SK-N-SH (cell line): ENCODE measurements around the gene NCAM1. TPM values are rescaled to one million over a fixed set of nuclear protein-coding genes. Genes with fewer than 3 reads are reported as not detected.

Experiments
- CTCF ChIA-PET: fragments of 300-600, 350-600 bp; formaldehyde crosslinking; extraction: SDS; loops from one replicate; lab custom pipeline; 2021; lab: Yijun Ruan, JAX
- POLR2A ChIA-PET: fragments of 350-600 bp; sonication (Branson Sonifier 250); formaldehyde crosslinking; extraction: SDS; loops from one replicate; lab custom pipeline; 2020; ENCODE audit warnings: antibody characterized with exemption, inconsistent platforms; lab: Yijun Ruan, JAX
- DNase-seq: peaks from one replicate; pipeline ENCODE4 v3.0.0; 2012
- H2AFZ ChIP-seq: fragments of 200-600 bp; sonication (generic); 2 replicates; pipeline ENCODE4 v1.8.1; 2016; ENCODE audit warnings: antibody characterized with exemption, mild to moderate bottlenecking, low read depth
- H3F3A ChIP-seq: fragments of 200-600 bp; sonication (generic); replicated peaks from 2 replicates; pipeline ENCODE3; 2016; ENCODE audit warnings: antibody characterized with exemption, mild to moderate bottlenecking; ENCODE audit not compliant: insufficient read depth
- H3K27ac ChIP-seq, 2 experiments: fragments of 200-500 bp in 1 of 2; fragments of 200-600 bp in 1 of 2; sonication (Bioruptor generic) in 1 of 2; sonication (generic), shearing (Covaris generic) in 1 of 2; 2 replicates each; pipeline versions ENCODE4 v1.5.1 to v1.6.1; 2014 to 2016; ENCODE audit warnings: low read depth in 2 of 2, inconsistent platforms in 1 of 2, low read length in 1 of 2, mild to moderate bottlenecking in 1 of 2, mixed read lengths in 1 of 2
- H3K27me3 ChIP-seq: fragments of 200-600 bp; sonication (generic), shearing (Covaris generic); 2 replicates; pipeline ENCODE4 v1.6.1; 2016; ENCODE audit warnings: mixed run types; ENCODE audit not compliant: insufficient read depth
- H3K36me3 ChIP-seq, 2 experiments: fragments of 200-500 bp in 1 of 2; fragments of 200-600 bp in 1 of 2; sonication (Bioruptor generic) in 1 of 2; sonication (generic) in 1 of 2; replicated peaks in 1 of 2; 2 replicates each; pipeline versions ENCODE3 to v1.5.1; 2014 to 2016; ENCODE audit warnings: low read length in 1 of 2, mild to moderate bottlenecking in 1 of 2; ENCODE audit not compliant: insufficient read depth in 2 of 2, control insufficient read depth in 1 of 2
- H3K4me1 ChIP-seq, 2 experiments: fragments of 200-500 bp in 1 of 2; fragments of 200-600 bp in 1 of 2; sonication (Bioruptor generic) in 1 of 2; sonication (generic), shearing (Covaris generic) in 1 of 2; 2 replicates each; pipeline versions ENCODE4 v1.5.1 to v1.6.1; 2014 to 2016; ENCODE audit warnings: low read depth in 1 of 2, low read length in 1 of 2, mixed run types in 1 of 2; ENCODE audit not compliant: insufficient read depth in 2 of 2, control insufficient read depth in 1 of 2
- H3K4me2 ChIP-seq: fragments of 200-600 bp; sonication (generic), shearing (Covaris generic); 2 replicates; pipeline ENCODE4 v1.6.1; 2017; ENCODE audit warnings: mixed run types
- H3K4me3 ChIP-seq, 2 experiments: fragments of 200-500 bp in 1 of 2; fragments of 200-600 bp in 1 of 2; sonication (Bioruptor generic) in 1 of 2; sonication (generic), shearing (Covaris generic) in 1 of 2; 2 replicates each; pipeline versions ENCODE4 v1.5.1 to v1.8.1; 2014 to 2016; ENCODE audit warnings: low read depth in 2 of 2, inconsistent platforms in 1 of 2, low read length in 1 of 2, mild to moderate bottlenecking in 1 of 2, mixed read lengths in 1 of 2, moderate library complexity in 1 of 2
- H3K79me2 ChIP-seq: fragments of 200-600 bp; sonication (generic); 2 replicates; pipeline ENCODE4 v1.8.1; 2017; ENCODE audit warnings: mild to moderate bottlenecking; ENCODE audit not compliant: insufficient read depth
- H3K9ac ChIP-seq: fragments of 200-600 bp; sonication (generic); 2 replicates; pipeline ENCODE4 v1.6.1; 2017; ENCODE audit warnings: mixed run types
- H3K9me2 ChIP-seq: fragments of 200-600 bp; sonication (generic); 2 replicates; pipeline ENCODE4 v1.6.1; 2017; ENCODE audit warnings: mixed run types
- H3K9me3 ChIP-seq: fragments of 200-600 bp; sonication (generic); 2 replicates; pipeline ENCODE4 v1.6.1; 2017; ENCODE audit warnings: mixed run types, mild to moderate bottlenecking, moderate library complexity
- H4K20me1 ChIP-seq: fragments of 200-600 bp; sonication (generic); 2 replicates; pipeline ENCODE4 v1.6.1; 2017; ENCODE audit warnings: mild to moderate bottlenecking, mixed run types; ENCODE audit not compliant: insufficient read depth
- CHD2 ChIP-seq: fragments of 150-350 bp; IDR thresholded peaks from 2 replicates; pipeline ENCODE4 v1.6.1; 2018; ENCODE audit warnings: low read length; ENCODE audit not compliant: partially characterized antibody
- ELF1 ChIP-seq: IDR thresholded peaks from 2 replicates; pipeline ENCODE4 v1.4.0; 2012
- FOSL2 ChIP-seq: IDR thresholded peaks from 2 replicates; pipeline ENCODE4 v1.4.0; 2012; ENCODE audit warnings: low read depth, mild to moderate bottlenecking, moderate library complexity, borderline replicate concordance
- FOXJ3 ChIP-seq: sonication (generic); formaldehyde crosslinking; IDR thresholded peaks from 2 replicates; pipeline ENCODE4 v1.5.1; 2020; ENCODE audit warnings: mild to moderate bottlenecking, missing genetic modification reagents
- GABPA ChIP-seq: IDR thresholded peaks from 2 replicates; pipeline ENCODE4 v1.4.0; 2012; ENCODE audit warnings: low read depth, mild to moderate bottlenecking
- MEF2A ChIP-seq: IDR thresholded peaks from 2 replicates; pipeline ENCODE4 v1.4.0; 2012; ENCODE audit warnings: low read depth, borderline replicate concordance
- MXI1 ChIP-seq: IDR thresholded peaks from 2 replicates; pipeline ENCODE4 v1.6.1; 2012; ENCODE audit warnings: mild to moderate bottlenecking, low read depth, low read length, improper control_type of control experiment
- NRF1 ChIP-seq: IDR thresholded peaks from 2 replicates; pipeline ENCODE4 v1.6.1; 2012; ENCODE audit warnings: low read depth, mild to moderate bottlenecking, low read length
- POLR2AphosphoS5 ChIP-seq: IDR thresholded peaks from 2 replicates; pipeline ENCODE4 v1.6.1; 2012; ENCODE audit warnings: low read depth, low read length
- RAD21 ChIP-seq: IDR thresholded peaks from 2 replicates; pipeline ENCODE4 v1.6.1; 2012; ENCODE audit warnings: mild to moderate bottlenecking, low read length
- RXRA ChIP-seq: IDR thresholded peaks from 2 replicates; pipeline ENCODE4 v1.4.0; 2012; ENCODE audit warnings: low read depth, mild to moderate bottlenecking, borderline replicate concordance
- TCF12 ChIP-seq: IDR thresholded peaks from 2 replicates; pipeline ENCODE4 v1.4.0; 2012
- TEAD4 ChIP-seq: IDR thresholded peaks from 2 replicates; pipeline ENCODE4 v1.4.0; 2012; ENCODE audit warnings: mild to moderate bottlenecking, borderline replicate concordance; ENCODE audit not compliant: insufficient read depth
- WGBS: methylation state at CpG from one replicate; pipeline ENCODE4 v1.1.6; 2017; ENCODE audit warnings: low lambda C conversion rate; 5-methylcytosine and 5-hydroxymethylcytosine counted together
- polyA plus RNA-seq, 3 experiments: library from polyadenylated mRNA; depleted of rRNA; stranded (reverse); fragments of >200 nt; gene quantifications; 2 replicates each; pipeline ENCODE4 v1.2.3, GENCODE V29; 2012
- TF ChIP-seq, protein P1 (sequence below): IDR thresholded peaks from 2 replicates; pipeline ENCODE4 v1.4.0; 2012; ENCODE audit warnings: low read depth
- TF ChIP-seq, protein P2 (sequence below): IDR thresholded peaks from 2 replicates; pipeline ENCODE4 v1.4.0; 2012; ENCODE audit warnings: low read depth, borderline replicate concordance
- TF ChIP-seq, protein P3 (sequence below): IDR thresholded peaks from 2 replicates; pipeline ENCODE4 v1.6.1; 2012; ENCODE audit warnings: mild to moderate bottlenecking, low read depth, low read length, moderate library complexity

The NCAM1 gene
- polyA plus RNA-seq, 1 of the 3 experiments (the other 2 are of a cell fraction), result 19.4 TPM

DNA sequence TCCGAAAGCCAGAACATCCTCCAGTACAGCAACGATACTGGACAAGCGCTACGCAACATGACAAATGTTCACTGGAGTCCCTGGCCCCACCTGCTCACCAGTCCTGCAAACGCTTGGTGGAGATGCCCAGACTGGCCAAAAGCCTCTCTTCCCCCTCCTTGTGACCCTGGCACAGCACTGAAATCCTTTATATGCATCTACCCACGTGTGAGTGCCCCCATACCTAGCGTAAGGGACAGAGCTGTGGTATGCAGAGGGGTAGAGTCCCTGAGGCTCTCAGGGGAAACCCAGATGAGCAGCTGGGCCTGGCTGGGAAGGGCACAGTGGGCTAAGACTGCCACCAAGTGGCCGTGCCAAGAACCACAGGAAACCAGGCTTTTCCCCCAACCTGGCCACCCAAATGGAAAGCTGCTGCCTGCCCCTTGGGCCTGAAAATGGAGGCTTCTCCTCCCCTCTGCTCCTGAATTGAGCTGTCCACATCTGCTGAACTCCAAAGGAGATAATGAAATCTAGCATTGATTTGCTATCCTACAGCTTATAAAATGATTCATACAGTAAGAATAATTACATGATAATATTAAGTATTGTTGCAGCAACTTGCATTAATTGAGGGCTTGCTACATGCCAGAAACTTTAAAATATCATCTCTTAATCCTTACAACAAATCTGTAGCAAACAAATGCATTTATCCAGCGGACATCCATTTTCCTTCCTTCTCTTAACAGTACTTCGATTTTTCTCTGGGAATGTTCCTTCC is 328.4 kb downstream of the NCAM1 start (continued):
- TF ChIP-seq RXRA (no peak), MEF2A (no peak), FOSL2 (no peak), RAD21 (peak; percentile 100), CHD2 (no peak), TEAD4 (no peak), FOXJ3 (CRISPR knock-in tag) (no peak), POLR2AphosphoS5 (no peak), MXI1 (0 out of 2 replicates have a peak, but pooled peaks have one; percentile 18), TCF12 (no peak)
- TF ChIP-seq, protein P1, sequence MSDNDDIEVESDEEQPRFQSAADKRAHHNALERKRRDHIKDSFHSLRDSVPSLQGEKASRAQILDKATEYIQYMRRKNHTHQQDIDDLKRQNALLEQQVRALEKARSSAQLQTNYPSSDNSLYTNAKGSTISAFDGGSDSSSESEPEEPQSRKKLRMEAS, result no peak
- TF ChIP-seq, protein P2, sequence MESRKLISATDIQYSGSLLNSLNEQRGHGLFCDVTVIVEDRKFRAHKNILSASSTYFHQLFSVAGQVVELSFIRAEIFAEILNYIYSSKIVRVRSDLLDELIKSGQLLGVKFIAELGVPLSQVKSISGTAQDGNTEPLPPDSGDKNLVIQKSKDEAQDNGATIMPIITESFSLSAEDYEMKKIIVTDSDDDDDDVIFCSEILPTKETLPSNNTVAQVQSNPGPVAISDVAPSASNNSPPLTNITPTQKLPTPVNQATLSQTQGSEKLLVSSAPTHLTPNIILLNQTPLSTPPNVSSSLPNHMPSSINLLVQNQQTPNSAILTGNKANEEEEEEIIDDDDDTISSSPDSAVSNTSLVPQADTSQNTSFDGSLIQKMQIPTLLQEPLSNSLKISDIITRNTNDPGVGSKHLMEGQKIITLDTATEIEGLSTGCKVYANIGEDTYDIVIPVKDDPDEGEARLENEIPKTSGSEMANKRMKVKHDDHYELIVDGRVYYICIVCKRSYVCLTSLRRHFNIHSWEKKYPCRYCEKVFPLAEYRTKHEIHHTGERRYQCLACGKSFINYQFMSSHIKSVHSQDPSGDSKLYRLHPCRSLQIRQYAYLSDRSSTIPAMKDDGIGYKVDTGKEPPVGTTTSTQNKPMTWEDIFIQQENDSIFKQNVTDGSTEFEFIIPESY, result no peak
- TF ChIP-seq, protein P3, sequence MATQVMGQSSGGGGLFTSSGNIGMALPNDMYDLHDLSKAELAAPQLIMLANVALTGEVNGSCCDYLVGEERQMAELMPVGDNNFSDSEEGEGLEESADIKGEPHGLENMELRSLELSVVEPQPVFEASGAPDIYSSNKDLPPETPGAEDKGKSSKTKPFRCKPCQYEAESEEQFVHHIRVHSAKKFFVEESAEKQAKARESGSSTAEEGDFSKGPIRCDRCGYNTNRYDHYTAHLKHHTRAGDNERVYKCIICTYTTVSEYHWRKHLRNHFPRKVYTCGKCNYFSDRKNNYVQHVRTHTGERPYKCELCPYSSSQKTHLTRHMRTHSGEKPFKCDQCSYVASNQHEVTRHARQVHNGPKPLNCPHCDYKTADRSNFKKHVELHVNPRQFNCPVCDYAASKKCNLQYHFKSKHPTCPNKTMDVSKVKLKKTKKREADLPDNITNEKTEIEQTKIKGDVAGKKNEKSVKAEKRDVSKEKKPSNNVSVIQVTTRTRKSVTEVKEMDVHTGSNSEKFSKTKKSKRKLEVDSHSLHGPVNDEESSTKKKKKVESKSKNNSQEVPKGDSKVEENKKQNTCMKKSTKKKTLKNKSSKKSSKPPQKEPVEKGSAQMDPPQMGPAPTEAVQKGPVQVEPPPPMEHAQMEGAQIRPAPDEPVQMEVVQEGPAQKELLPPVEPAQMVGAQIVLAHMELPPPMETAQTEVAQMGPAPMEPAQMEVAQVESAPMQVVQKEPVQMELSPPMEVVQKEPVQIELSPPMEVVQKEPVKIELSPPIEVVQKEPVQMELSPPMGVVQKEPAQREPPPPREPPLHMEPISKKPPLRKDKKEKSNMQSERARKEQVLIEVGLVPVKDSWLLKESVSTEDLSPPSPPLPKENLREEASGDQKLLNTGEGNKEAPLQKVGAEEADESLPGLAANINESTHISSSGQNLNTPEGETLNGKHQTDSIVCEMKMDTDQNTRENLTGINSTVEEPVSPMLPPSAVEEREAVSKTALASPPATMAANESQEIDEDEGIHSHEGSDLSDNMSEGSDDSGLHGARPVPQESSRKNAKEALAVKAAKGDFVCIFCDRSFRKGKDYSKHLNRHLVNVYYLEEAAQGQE, result no peak

DNA sequence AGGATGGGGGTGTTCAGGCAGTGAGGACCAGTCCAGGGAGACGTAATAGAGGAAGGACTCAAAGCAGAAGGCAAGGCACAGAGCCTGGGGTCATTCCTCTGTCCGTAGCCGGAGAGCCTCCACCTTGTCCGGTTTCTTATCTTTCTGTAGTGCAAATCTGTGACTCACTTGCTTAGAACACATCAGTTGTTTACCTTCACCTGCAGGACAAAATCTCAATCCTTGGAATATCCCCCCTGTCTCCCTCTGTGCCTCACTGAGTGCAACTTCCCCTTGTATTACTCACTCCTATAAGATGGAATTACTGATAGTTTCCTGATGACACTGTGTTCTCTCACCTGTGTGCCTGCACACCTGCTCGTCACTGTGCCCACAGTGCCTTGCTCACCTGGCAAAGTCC is 332.7 kb downstream of the NCAM1 start:
- H3K9ac ChIP-seq, result no peak overlapping the region
- 64% methylated on average over 5 of the region's 5 CpGs for WGBS
- no peak overlapping the region for H3K4me3 ChIP-seq
- no peaks in the 10 kb centered on the region for H3F3A ChIP-seq
- H2AFZ ChIP-seq, result no peak overlapping the region
- ChIA-PET CTCF (no interaction called here), POLR2A (no interaction called here)
- H3K9me3 ChIP-seq, result no peaks in the 10 kb centered on the region
- no peaks in the 10 kb centered on the region for H3K9me2 ChIP-seq
- TF ChIP-seq GABPA, result no peak
- TF ChIP-seq NRF1, result no peak
- TF ChIP-seq ELF1, result no peak
- no peaks in the 10 kb centered on the region for H3K79me2 ChIP-seq
- no peak overlapping the region for H3K4me2 ChIP-seq
- H3K36me3 ChIP-seq, result no peaks in the 10 kb centered on the region
- H3K27me3 ChIP-seq, result no peaks in the 10 kb centered on the region
- H4K20me1 ChIP-seq, result no peaks in the 10 kb centered on the region
- H3K27ac ChIP-seq, result no peak overlapping the region
- DNase-seq, result no peak
- H3K4me1 ChIP-seq, result peaks cover 0 to 5% of the 10 kb centered on the region in 2 experiments; a peak in 2 of 4 replicates
